Esophagus squamous epithelium (tissue), 4 donors: ENCODE data around the gene SF3B2.

Source experiments
- POLR2A ChIP-seq, 4 donors: fragments of 450-650 bp; IDR thresholded peaks; one replicate each; pipeline ENCODE4 v1.6.1; 2017; ENCODE audit warnings: antibody characterized with exemption in 4 of 4, mild to moderate bottlenecking in 4 of 4, moderate library complexity in 3 of 4
- TF ChIP-seq, protein P1 (sequence below), 6 experiments: fragments of 450-650 bp in 4 of 6; fragments of 200-600 bp in 2 of 6; sonication (generic) in 2 of 6; IDR thresholded peaks; one replicate each; pipeline ENCODE4 v1.5.1; 2016 to 2019; ENCODE audit warnings: antibody characterized with exemption in 6 of 6, mild to moderate bottlenecking in 4 of 6, moderate library complexity in 4 of 6

DNA sequence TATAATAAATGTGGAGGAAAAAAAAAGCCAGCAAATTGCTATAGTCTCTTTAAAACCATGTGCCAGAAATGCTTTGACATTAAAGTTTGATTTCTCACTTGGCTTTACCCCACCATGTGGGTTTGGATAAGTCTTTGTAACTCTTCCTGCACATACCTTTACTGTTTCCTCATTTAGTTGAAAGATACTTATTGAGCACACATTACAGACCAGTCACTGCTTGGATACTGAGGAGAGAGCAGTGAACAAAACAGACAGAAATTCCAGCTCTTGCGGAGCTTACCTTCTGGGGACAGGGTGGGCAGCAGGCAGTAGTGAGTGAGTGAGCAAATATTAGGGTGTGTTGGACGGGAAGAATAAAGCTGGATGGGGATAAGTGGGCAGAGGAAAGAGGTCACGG lies 31.6 kb downstream of the SF3B2 start:
- TF ChIP-seq, protein P1, sequence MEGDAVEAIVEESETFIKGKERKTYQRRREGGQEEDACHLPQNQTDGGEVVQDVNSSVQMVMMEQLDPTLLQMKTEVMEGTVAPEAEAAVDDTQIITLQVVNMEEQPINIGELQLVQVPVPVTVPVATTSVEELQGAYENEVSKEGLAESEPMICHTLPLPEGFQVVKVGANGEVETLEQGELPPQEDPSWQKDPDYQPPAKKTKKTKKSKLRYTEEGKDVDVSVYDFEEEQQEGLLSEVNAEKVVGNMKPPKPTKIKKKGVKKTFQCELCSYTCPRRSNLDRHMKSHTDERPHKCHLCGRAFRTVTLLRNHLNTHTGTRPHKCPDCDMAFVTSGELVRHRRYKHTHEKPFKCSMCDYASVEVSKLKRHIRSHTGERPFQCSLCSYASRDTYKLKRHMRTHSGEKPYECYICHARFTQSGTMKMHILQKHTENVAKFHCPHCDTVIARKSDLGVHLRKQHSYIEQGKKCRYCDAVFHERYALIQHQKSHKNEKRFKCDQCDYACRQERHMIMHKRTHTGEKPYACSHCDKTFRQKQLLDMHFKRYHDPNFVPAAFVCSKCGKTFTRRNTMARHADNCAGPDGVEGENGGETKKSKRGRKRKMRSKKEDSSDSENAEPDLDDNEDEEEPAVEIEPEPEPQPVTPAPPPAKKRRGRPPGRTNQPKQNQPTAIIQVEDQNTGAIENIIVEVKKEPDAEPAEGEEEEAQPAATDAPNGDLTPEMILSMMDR (IDR thresholded peaks at IDR 0.05) = no peak
- no peak for TF ChIP-seq POLR2A (IDR thresholded peaks at IDR 0.05)
